ENCODE measurements around the gene MAPK8IP3. TPM values are rescaled to one million over a fixed set of nuclear protein-coding genes. Genes with fewer than 3 reads are reported as not detected.
"Not testable (repeated sequence)": the region's sequence is repeated elsewhere in the genome, so short reads cannot be mapped to it uniquely, and the experiment has no call there.

MAPK8IP3 gene
- total RNA-seq, 2 donors from 2014 or later = 59.9 to 106 TPM

DNA sequence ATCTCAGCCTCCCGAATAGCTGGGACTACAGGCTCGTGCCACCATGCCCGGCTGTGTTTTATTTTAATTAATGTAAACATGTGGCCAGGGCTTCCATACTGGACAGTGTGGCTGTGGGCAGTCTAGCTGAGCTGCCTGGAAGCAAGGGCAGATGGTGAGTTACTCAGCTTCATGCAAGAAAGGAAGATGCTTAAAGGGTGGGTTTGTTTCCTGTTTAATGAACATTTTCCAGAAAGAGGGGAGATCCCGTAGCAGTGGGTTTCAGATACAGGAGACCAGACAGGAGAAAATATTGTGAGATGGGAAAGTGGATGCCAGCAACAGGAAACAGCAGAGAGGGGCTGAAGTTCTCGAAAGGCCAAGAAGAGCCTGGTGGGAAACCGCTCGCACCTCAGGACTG is 7.3 kb downstream of the MAPK8IP3 start:
- peak overlapping the region; percentile 46 for H3K27ac Mint-ChIP-seq
- no peak for ATAC-seq (replicated peaks)
- no peak overlapping the region for H3K4me3 Mint-ChIP-seq
- no peaks in the 10 kb centered on the region for H3K9me3 Mint-ChIP-seq
- H3K4me1 Mint-ChIP-seq = no peaks in the 10 kb centered on the region
- H3K27me3 Mint-ChIP-seq = no peaks in the 10 kb centered on the region
- H3K36me3 Mint-ChIP-seq (ENCODE audit: low read depth) = no peaks in the 10 kb centered on the region

DNA sequence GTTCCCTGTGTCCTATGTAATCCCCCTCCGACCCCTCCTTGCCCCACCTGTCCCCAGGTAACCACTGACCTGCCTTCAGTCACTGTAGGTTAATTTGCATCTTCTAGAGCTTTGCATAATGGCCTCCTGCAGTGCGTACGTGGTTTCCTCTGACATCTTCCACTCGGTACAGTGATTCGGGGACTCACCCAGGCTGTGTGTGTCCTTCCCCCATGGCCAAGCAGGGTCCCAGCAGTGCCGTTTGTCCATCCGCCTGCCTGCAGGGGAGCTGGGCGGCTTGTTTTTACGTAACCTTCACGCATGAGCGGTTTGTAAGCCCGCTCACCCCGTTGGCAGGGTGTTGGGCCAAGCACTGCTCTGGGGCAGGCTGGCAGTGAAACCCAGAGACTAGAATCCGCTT is 7.9 kb downstream of the MAPK8IP3 start:
- Mint-ChIP-seq H3K9me3 (no peaks in the 10 kb centered on the region), H3K27ac (no peak overlapping the region), H3K27me3 (no peaks in the 10 kb centered on the region), H3K4me1 (no peaks in the 10 kb centered on the region), H3K4me3 (no peak overlapping the region), H3K36me3 (ENCODE audit: low read depth) (no peaks in the 10 kb centered on the region)
- no peak for ATAC-seq (replicated peaks)

GRCh38 chr16:1715220-1715619 is 9.2 kb downstream of the MAPK8IP3 start:
- H3K27me3 Mint-ChIP-seq = no peaks in the 10 kb centered on the region
- H3K4me3 Mint-ChIP-seq = no peak overlapping the region
- H3K27ac Mint-ChIP-seq = no peak overlapping the region
- H3K4me1 Mint-ChIP-seq = no peaks in the 10 kb centered on the region
- no peaks in the 10 kb centered on the region for H3K9me3 Mint-ChIP-seq
- no peaks in the 10 kb centered on the region for H3K36me3 Mint-ChIP-seq (ENCODE audit: low read depth)
- ATAC-seq (replicated peaks) = no peak

DNA sequence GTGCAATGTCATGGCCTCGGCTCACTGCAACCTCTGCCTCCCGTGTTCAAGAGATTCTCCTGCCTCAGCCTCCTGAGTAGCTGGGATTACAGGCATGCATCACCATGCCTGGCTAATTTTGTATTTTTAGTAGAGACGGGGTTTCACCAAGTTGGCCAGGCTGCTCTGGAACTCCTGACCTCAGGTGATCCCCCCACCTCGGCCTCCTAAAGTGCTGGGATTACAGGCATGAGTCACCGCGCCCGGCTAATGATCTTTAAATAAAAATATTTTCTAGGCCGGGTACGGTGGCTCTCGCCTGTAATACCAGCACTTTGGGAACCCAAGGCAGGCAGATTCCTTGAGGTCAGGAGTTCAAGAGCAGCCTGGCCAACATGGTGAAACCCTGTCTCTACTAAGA is 12.2 kb downstream of the MAPK8IP3 start:
- not testable (repeated sequence) for H3K27ac Mint-ChIP-seq, H3K27me3 Mint-ChIP-seq

DNA sequence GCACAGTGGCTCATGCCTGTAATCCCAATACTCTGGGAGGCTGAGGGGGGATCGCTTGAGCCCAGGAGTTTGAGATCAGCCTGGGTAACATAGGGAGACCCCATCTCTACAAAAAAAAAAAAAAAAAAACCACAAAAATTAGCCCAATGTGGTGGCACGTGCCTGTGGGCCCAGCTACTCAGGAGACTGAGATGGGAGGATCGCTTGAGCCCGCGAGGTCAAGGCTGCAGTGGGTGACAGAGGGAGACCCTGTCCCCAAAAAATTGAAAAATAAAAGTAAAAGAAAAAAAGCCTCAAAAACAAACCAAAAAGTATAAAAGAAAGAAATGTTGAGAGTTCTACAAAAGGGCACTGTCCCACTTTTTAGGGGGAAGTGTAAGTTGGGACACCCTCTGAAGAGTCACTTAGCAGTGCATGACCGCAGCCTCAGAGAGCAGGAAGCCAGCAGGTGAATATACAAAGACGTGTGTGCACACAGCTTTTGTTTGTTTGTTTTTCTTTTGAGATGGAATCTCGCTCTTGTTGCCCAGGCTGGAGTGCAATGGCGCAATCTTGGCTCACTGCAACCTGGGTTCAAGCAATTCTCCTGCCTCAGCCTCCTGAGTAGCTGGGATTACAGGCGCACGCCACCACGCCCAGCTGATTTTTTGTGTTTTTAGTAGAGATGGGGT is 13.7 kb downstream of the MAPK8IP3 start:
- peak overlapping the region; percentile 3 for H3K27ac Mint-ChIP-seq
- not testable (repeated sequence) for ATAC-seq (replicated peaks); H3K4me3 Mint-ChIP-seq; H3K4me1 Mint-ChIP-seq; H3K27me3 Mint-ChIP-seq; H3K36me3 Mint-ChIP-seq (ENCODE audit: low read depth); H3K9me3 Mint-ChIP-seq

More for the DNA sequence above, 12.2 kb downstream of the MAPK8IP3 start:
- not testable (repeated sequence) for ATAC-seq (replicated peaks); H3K4me3 Mint-ChIP-seq; H3K4me1 Mint-ChIP-seq; H3K9me3 Mint-ChIP-seq; H3K36me3 Mint-ChIP-seq (ENCODE audit: low read depth)

DNA sequence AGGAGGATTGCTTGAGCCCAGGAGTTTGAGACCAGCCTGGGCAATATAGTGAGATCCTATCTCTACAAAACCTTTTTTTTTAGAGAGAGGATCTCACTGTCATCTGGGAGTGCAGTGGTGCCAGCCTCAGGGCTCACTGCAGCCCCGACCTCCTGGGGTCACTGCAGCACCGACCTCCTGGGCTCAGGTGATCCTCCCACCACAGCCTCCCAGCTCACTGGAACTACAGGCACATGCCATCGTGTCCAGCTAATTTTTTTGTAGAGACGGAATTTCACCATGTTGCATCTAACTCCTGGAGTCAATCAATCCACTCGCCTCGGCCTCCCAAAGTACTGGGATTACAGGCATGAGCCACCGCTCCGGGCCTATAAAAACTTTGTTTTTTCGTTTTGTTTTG is 15.4 kb downstream of the MAPK8IP3 start:
- ATAC-seq (replicated peaks) = no peak
- Mint-ChIP-seq H3K9me3 (no peaks in the 10 kb centered on the region), H3K4me3 (no peak overlapping the region), H3K27me3 (no peaks in the 10 kb centered on the region), H3K4me1 (peaks cover 6% of the 10 kb centered on the region), H3K36me3 (ENCODE audit: low read depth) (peaks cover 8% of the 10 kb centered on the region), H3K27ac (no peak overlapping the region)

DNA sequence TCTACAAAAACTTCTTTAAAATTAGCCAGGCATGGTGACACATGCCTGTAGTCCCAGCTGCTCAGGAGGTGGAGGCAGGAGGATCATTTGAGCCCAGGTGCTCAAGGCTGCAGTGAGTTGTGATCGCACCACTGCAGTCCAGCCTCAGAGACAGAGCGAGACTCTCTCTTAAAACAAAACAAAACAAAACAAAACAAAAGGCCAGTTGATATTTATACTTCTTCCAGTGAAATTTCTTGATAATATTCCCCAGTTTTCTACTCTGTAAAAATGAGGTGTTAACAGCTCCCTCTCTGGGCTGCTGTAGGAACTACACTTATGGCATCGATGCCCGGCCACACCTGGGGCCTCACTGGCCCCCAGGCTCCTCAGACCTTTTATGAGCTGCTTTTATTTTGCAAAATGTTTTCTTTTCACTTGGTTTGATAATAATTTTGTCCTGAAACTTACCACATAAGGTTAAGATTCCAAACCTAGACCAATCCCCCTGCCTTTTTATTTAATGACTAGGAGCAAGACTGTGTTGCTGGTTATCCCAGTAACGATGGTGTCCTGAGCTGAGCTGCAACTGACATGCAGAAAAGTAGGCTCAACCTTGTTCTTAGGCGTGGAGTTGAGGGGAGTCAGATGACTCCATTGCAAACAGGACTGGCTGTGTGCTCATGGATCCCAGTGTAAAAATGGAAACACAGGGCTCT is 17.6 kb downstream of the MAPK8IP3 start:
- H3K4me3 Mint-ChIP-seq = peak overlapping the region; percentile 32

GRCh38 chr16:1724491-1724890 is 18.5 kb downstream of the MAPK8IP3 start:
- H3K4me1 Mint-ChIP-seq = peaks cover 14% of the 10 kb centered on the region
- H3K4me3 Mint-ChIP-seq = no peak overlapping the region
- no peaks in the 10 kb centered on the region for H3K27me3 Mint-ChIP-seq
- no peak overlapping the region for H3K27ac Mint-ChIP-seq
- peaks cover 28% of the 10 kb centered on the region for H3K36me3 Mint-ChIP-seq (ENCODE audit: low read depth)
- ATAC-seq (replicated peaks) = no peak
- H3K9me3 Mint-ChIP-seq = no peaks in the 10 kb centered on the region

More for the DNA sequence above, 17.6 kb downstream of the MAPK8IP3 start:
- peaks cover 21% of the 10 kb centered on the region for H3K36me3 Mint-ChIP-seq (ENCODE audit: low read depth)
- no peaks in the 10 kb centered on the region for H3K27me3 Mint-ChIP-seq
- H3K4me1 Mint-ChIP-seq = peaks cover 14% of the 10 kb centered on the region
- H3K27ac Mint-ChIP-seq = no peak overlapping the region
- ATAC-seq (replicated peaks) = no peak
- H3K9me3 Mint-ChIP-seq = no peaks in the 10 kb centered on the region

DNA sequence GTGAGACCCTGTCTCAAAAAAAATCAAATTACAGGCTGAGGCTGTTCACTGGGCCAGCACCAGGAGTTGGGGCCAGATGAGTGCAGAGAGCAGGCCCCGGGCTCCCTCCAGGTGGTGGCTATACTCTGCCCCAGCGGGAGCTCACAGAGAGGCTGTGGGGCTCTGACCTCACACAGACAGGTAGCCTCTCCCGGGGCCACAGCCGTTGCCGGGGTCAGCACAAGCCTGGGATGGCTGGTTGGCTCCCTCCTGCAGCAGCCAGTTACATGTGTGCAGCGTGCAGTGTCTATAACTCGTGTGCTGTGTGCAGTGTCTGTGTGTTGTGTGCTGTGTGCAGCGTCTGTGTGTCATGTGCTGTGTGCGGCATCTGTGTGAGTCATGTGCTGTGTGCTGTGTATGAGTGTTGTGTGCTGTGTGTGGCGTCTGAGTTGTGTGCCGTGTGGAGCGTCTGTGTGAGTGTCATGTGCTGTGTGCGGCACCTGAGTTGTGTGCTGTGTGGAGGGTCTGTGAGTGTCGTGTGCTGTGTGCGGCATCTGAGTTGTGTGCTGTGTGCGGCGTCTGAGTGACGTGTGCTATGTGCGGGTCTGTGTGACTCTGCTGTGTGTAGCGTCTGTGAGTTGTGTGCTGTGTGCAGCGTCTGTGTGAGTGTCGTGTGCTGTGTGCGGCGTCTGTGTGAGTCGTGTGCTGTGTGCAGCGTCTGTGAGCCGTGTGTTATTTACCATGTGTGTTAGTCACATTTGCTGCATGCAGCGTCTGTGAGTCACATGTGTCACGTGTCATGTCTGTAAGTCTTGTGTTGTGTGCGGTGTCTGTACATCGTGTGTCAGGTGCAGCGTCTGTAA is 20.9 kb downstream of the MAPK8IP3 start:
- no peak overlapping the region for H3K4me3 Mint-ChIP-seq
- peaks cover 39% of the 10 kb centered on the region for H3K36me3 Mint-ChIP-seq (ENCODE audit: low read depth)
- H3K4me1 Mint-ChIP-seq = peaks cover 14% of the 10 kb centered on the region
- H3K27ac Mint-ChIP-seq = no peak overlapping the region
- no peaks in the 10 kb centered on the region for H3K27me3 Mint-ChIP-seq
- ATAC-seq (replicated peaks) = no peak
- no peaks in the 10 kb centered on the region for H3K9me3 Mint-ChIP-seq

DNA sequence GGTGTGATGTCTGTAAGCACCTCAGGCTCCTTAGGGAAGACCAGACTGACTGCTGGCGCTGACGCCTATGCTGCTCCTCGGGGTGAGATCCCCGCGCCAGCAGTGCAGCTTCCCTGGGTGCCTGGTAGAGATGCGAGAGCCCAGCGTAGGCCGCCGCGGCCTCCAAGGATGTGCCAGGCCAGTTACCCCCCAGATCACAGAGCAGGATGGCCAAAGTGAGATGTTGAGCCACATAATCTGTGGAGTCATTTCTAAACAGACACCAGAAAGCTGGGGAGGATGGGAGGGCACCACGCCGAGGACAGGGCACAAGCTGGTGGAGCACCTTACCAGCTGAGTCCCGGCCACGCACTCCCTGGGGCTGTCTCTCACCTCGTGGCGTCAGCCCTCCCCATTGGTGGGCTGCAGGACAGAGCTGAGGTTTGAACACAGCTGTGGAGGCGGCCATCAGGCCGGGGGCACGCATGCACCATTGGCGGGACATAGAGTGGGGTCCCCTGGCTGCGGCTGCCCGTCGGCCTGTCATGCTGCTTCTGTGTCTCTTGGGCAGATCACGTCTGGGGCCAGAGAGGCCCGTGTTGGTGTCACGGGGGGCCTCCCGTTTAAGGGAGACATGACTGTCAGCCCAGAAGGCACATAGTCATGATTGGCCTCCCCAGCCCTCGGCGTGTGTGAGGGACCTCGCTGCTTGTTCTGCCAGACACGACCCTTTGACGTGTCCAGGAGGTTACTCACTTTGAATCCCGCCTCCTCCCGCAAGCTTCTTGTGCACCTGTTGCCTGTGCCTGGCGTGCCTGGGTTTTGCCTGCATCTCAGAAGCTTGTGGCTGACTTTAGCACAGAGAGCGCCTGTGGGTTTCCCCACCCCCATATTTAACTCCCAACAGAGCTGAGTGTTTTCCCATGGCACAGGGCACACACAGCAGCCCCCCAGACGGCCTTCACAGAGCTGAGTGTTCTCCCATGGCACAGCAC is 21.9 kb downstream of the MAPK8IP3 start:
- ATAC-seq (replicated peaks) = no peak
- no peak overlapping the region for H3K4me3 Mint-ChIP-seq
- H3K27ac Mint-ChIP-seq = no peak overlapping the region

GRCh38 chr16:1729026-1729425 is 23.0 kb downstream of the MAPK8IP3 start:
- Mint-ChIP-seq H3K9me3 (no peaks in the 10 kb centered on the region), H3K4me1 (peaks cover 8% of the 10 kb centered on the region), H3K4me3 (no peak overlapping the region), H3K36me3 (ENCODE audit: low read depth) (peaks cover 43% of the 10 kb centered on the region), H3K27ac (no peak overlapping the region), H3K27me3 (no peaks in the 10 kb centered on the region)
- no peak for ATAC-seq (replicated peaks)

More for the DNA sequence above, 21.9 kb downstream of the MAPK8IP3 start:
- H3K4me1 Mint-ChIP-seq = peaks cover 8% of the 10 kb centered on the region
- peaks cover 43% of the 10 kb centered on the region for H3K36me3 Mint-ChIP-seq (ENCODE audit: low read depth)
- H3K27me3 Mint-ChIP-seq = no peaks in the 10 kb centered on the region
- no peaks in the 10 kb centered on the region for H3K9me3 Mint-ChIP-seq

DNA sequence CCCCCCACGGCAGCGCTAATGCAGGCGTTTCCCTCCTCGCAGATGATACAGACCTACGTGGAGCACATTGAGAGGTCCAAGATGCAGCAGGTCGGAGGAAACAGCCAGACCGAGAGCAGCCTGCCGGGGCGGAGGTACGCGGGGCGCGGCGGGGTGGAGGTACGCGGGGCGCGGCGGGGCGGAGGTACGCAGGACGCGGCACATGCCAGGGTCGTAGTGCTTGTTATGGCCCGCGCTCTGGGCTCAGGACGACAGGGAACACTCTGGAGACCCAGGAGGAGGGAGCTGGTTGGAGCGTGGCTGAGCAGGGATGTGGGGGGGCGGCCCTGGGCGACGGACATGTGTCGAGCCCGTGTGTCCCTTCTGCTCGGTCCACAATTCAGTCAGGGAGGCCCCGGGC is 23.4 kb downstream of the MAPK8IP3 start:
- H3K4me1 Mint-ChIP-seq = peaks cover 8% of the 10 kb centered on the region
- no peak for ATAC-seq (replicated peaks)
- no peak overlapping the region for H3K4me3 Mint-ChIP-seq
- H3K27ac Mint-ChIP-seq = no peak overlapping the region
- peaks cover 43% of the 10 kb centered on the region for H3K36me3 Mint-ChIP-seq (ENCODE audit: low read depth)
- no peaks in the 10 kb centered on the region for H3K27me3 Mint-ChIP-seq
- H3K9me3 Mint-ChIP-seq = no peaks in the 10 kb centered on the region

GRCh38 chr16:1731073-1731472 is 25.1 kb downstream of the MAPK8IP3 start:
- Mint-ChIP-seq H3K36me3 (ENCODE audit: low read depth) (peaks cover 38% of the 10 kb centered on the region), H3K9me3 (no peaks in the 10 kb centered on the region), H3K4me1 (peaks cover 8% of the 10 kb centered on the region), H3K27ac (no peak overlapping the region), H3K4me3 (no peak overlapping the region), H3K27me3 (no peaks in the 10 kb centered on the region)
- ATAC-seq (replicated peaks) = no peak

GRCh38 chr16:1731603-1732002 is 25.6 kb downstream of the MAPK8IP3 start:
- Mint-ChIP-seq H3K4me3 (no peak overlapping the region), H3K36me3 (ENCODE audit: low read depth) (peaks cover 34% of the 10 kb centered on the region), H3K27me3 (no peaks in the 10 kb centered on the region), H3K9me3 (no peaks in the 10 kb centered on the region), H3K4me1 (peaks cover 8% of the 10 kb centered on the region), H3K27ac (no peak overlapping the region)
- ATAC-seq (replicated peaks) = no peak

All from activated T-helper 17 cell treated with anti-CD3 and anti-CD28 coated beads, Interleukin-2, amount 50 U/mL, for 72 hours (primary cell).